Astrocyte of the spinal cord (primary cell): Measurements from ENCODE around the gene ERCC6.

Experiments used
- DNase-seq: peaks from one replicate; pipeline ENCODE4 v3.0.0; 2011; ENCODE audit warnings: low read depth, low spot score
- H3K4me3 ChIP-seq: 2 replicates; pipeline ENCODE4 v1.5.1; 2011; ENCODE audit warnings: low read depth, mild to moderate bottlenecking, low read length, moderate library complexity
- in situ Hi-C: cut with HindIII; loops from 2 replicates; pipeline ENCODE4 v1.10.0; 2017; ENCODE audit warnings: low sequenced_read_pairs
- TF ChIP-seq, protein P1 (sequence below): IDR thresholded peaks from 2 replicates; pipeline ENCODE4 v1.5.1; 2012; ENCODE audit warnings: low read depth, mild to moderate bottlenecking, low read length, inconsistent platforms

The ERCC6 gene

DNA sequence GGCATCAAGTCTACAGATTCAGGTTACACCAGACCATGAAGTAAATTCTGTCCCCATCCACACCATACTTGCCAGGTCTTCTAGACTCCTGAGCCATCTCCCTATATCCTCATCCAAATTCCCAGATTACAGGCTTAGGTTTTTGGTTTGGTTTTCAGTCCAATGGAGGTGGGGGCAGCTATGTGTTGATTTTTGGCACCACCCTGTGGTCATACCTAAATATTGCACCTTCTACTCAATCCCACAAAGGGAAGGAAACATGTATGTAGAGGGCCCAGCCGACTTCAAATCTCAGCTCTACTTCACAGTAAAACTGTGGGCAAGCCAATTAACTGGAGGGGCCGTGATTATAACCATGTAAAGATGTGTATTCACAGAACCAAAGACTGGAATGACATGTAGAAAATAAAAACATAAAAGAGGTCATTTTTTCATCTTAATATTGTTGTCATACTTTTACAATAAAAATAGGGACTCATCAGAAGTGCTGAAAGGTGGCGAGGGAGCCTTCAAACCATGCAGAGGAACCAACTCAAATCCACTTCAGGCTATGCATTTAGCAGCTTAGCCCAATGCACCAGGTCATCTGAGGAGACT is 19.8 kb downstream of the ERCC6 start:
- DNase-seq = peak; percentile 52
- TF ChIP-seq, protein P1, sequence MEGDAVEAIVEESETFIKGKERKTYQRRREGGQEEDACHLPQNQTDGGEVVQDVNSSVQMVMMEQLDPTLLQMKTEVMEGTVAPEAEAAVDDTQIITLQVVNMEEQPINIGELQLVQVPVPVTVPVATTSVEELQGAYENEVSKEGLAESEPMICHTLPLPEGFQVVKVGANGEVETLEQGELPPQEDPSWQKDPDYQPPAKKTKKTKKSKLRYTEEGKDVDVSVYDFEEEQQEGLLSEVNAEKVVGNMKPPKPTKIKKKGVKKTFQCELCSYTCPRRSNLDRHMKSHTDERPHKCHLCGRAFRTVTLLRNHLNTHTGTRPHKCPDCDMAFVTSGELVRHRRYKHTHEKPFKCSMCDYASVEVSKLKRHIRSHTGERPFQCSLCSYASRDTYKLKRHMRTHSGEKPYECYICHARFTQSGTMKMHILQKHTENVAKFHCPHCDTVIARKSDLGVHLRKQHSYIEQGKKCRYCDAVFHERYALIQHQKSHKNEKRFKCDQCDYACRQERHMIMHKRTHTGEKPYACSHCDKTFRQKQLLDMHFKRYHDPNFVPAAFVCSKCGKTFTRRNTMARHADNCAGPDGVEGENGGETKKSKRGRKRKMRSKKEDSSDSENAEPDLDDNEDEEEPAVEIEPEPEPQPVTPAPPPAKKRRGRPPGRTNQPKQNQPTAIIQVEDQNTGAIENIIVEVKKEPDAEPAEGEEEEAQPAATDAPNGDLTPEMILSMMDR = peak; percentile 68
- H3K4me3 ChIP-seq = no peak overlapping the region
- in situ Hi-C loops = no loop called here

DNA sequence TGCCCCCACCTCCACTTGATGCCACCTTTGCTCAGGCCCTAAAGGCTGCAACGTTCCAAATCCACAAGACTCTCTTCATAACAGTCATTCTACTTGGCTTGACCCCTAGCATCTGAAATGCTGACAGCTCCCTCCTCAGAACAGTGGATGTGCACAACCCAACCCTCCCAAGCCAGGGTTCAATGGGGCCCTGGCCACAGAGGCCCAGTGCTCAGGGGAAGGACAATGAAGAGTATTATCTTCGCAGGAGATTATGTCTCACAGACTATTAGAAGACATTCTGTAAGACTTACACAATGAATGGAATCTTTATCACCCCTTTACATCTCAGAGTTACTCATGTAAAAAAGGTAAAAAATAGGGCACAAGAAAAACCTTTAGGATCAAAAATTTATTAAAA is 20.4 kb downstream of the ERCC6 start:
- in situ Hi-C loops = no loop called here
- TF ChIP-seq, protein P1 = no peak
- no peak overlapping the region for H3K4me3 ChIP-seq
- no peak for DNase-seq

DNA sequence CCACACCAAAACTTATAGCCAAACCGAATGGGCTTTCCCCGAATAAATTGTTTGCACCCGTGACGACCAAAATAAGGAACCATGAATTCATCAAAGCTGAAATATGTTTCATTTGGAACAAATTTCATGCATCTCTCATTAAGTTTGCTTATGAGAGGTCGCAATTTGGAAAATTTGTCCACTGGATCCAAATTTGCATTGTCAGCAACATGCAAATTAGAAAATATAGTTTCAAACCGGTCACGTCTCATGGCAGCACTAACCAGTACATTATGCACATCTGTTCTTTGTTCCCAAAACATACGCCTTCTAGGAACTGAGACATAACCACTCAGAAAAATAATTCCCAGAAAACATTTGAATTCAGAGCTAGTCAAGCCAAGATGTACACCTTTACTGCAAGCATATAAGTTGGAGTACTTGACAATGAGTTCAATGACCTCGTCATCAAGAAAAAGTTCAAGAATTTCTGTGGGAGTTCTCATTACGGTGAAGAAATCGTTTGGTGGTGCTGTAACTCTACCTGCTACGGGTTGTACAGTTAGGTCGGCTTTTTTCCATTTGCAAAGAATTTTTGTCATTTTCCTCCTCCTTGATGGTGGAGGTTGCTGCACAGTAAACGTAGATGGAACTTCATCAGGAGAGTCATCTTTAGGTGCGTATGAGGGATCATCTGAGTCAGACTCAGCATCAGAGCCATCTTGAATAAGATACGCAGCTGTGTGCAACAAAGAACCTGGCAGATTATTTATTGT is 22.5 kb downstream of the ERCC6 start:
- DNase-seq = no peak
- no peak overlapping the region for H3K4me3 ChIP-seq
- TF ChIP-seq, protein P1 = no peak
- in situ Hi-C loops = no loop called here

DNA sequence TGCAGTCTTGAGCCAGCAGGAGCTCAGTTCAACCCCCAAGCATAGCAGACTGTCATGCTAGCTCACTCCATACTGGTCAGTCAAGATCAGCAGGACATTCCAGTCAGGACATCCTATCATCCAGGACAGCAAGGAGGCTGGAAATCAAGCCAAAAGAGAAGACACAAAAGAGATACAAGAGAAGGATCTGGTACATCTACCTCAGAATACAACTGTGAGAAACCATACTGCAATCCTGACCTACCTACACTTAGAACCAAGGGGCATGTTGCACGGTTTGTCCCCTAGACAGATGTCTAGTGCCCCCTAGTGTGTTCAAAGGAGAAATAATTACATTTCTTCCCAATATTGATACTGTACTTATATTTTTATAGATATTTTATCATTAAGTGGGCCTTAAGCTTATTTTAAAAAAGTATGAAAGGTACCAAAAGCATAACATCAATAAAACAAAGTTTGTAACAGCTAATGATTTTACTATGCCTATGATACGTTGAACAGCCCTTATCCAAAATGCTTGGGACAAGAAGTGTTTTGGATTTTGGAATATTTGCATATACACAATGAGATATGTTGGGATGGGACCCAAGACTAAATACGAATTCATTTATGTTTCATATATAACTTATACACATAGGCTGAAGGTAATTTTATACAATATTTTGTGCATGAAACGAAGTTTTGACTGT is 26.7 kb downstream of the ERCC6 start:
- no peak overlapping the region for H3K4me3 ChIP-seq
- peak; percentile 47 for DNase-seq
- in situ Hi-C loops = no loop called here
- TF ChIP-seq, protein P1 = peak; percentile 66

DNA sequence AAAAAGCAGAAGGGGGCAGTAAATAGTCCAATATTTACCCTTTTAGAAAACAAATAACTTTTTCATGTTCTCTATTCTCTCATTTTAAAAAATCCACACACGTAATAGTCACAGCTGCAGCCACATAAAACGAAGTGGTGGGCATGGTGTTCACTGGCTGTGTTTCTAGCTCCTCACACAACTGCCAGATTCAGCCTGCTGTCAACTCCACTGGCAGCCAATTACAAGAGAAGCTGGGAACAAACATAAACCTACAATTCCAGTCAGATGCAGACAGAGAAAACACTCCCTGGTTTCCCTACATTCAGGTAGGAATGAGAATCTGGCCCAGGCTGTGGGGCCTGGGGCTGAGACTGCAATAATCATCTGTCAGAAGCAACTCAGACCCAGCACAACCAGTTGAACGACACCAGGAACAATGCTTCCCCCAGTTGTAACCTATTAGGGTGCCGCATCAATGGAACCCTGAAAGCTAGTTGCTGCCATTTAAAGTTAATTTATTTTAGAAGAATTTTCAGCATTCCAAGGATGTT is 29.1 kb downstream of the ERCC6 start:
- no peak overlapping the region for H3K4me3 ChIP-seq
- DNase-seq = no peak
- TF ChIP-seq, protein P1 = no peak
- in situ Hi-C loops = no loop called here

DNA sequence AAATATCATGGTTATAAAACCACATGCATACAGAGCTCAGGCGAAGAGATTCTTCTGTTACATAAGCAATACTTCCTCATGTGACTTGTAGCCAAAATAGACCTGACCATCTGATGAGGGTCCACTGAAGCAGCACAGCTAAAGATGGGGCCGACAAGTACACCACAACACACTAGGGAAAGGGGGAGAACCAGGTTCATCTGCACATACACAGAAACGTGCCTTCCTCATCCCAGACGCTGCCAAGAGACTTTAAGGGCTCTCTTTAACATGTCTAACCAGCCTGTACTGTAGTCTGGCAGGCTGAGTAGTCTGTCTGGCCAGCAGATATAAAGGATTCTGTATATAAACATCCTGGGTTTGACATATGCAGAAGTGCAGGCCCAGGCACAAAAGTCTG is 30.3 kb downstream of the ERCC6 start:
- TF ChIP-seq, protein P1 = no peak
- no peak for DNase-seq
- H3K4me3 ChIP-seq = no peak overlapping the region
- in situ Hi-C loops = no loop called here
